Trophoblast cell (in vitro differentiated cells and primary cell): Measurements from ENCODE around the gene OR10P1.

Source experiments
- DNase-seq, 2 donors: peaks; one replicate each; pipeline ENCODE4 v3.0.0-alpha.2; 2016
- H2AFZ ChIP-seq: 2 replicates; pipeline ENCODE4 v1.6.1; 2013; ENCODE audit warnings: low read length, moderate library complexity, mild to moderate bottlenecking; ENCODE audit not compliant: insufficient read depth, poor library complexity
- H2AK5ac ChIP-seq: 2 replicates; pipeline ENCODE4 v1.6.1; 2013; ENCODE audit warnings: mild to moderate bottlenecking, low read length
- H2BK120ac ChIP-seq: 2 replicates; pipeline ENCODE4 v1.6.1; 2013; ENCODE audit warnings: low read length, mild to moderate bottlenecking, moderate library complexity; ENCODE audit not compliant: insufficient read depth, poor library complexity
- H2BK12ac ChIP-seq: 2 replicates; pipeline ENCODE4 v1.6.1; 2013; ENCODE audit warnings: mild to moderate bottlenecking, low read length, moderate library complexity
- H2BK5ac ChIP-seq: 2 replicates; pipeline ENCODE4 v1.6.1; 2013; ENCODE audit warnings: low read length, low read depth, moderate library complexity, mild to moderate bottlenecking; ENCODE audit not compliant: poor library complexity
- H3K14ac ChIP-seq: 2 replicates; pipeline ENCODE4 v1.6.1; 2013; ENCODE audit warnings: mild to moderate bottlenecking, low read length
- H3K18ac ChIP-seq: 2 replicates; pipeline ENCODE4 v1.6.1; 2013; ENCODE audit warnings: mild to moderate bottlenecking, low read length
- H3K23ac ChIP-seq: 2 replicates; pipeline ENCODE4 v1.6.1; 2013; ENCODE audit warnings: low read length
- H3K27ac ChIP-seq: 2 replicates; pipeline ENCODE4 v1.5.1; 2013; ENCODE audit warnings: low read depth, mild to moderate bottlenecking, inconsistent platforms, low read length, moderate library complexity
- H3K27me3 ChIP-seq: 2 replicates; pipeline ENCODE4 v1.6.1; 2013; ENCODE audit warnings: inconsistent platforms, mild to moderate bottlenecking, low read length, moderate library complexity; ENCODE audit not compliant: insufficient read depth
- H3K36me3 ChIP-seq, 2 experiments: 1 replicate in 1 of 2; 2 replicates in 1 of 2; pipeline ENCODE4 v1.6.1; 2013; ENCODE audit warnings: low read length in 2 of 2, mild to moderate bottlenecking in 2 of 2, moderate library complexity in 1 of 2; ENCODE audit not compliant: insufficient read depth in 2 of 2, control insufficient read depth in 1 of 2
- H3K4ac ChIP-seq: 2 replicates; pipeline ENCODE4 v1.6.1; 2013; ENCODE audit warnings: low read depth, mild to moderate bottlenecking, low read length, moderate library complexity
- H3K4me1 ChIP-seq, 2 experiments: 1 replicate in 1 of 2; 2 replicates in 1 of 2; pipeline ENCODE4 v1.6.1; 2013; ENCODE audit warnings: low read length in 2 of 2, mild to moderate bottlenecking in 2 of 2, moderate library complexity in 1 of 2; ENCODE audit not compliant: insufficient read depth in 2 of 2, control insufficient read depth in 1 of 2
- H3K4me2 ChIP-seq: 2 replicates; pipeline ENCODE4 v1.6.1; 2013; ENCODE audit warnings: inconsistent platforms, mild to moderate bottlenecking, low read length, moderate library complexity
- H3K4me3 ChIP-seq: 2 replicates; pipeline ENCODE4 v1.5.1; 2013; ENCODE audit warnings: mild to moderate bottlenecking, low read depth, low read length, inconsistent platforms
- H3K79me1 ChIP-seq: one replicate; pipeline ENCODE4 v1.6.1; 2013; ENCODE audit warnings: low read length
- H3K79me2 ChIP-seq: 2 replicates; pipeline ENCODE4 v1.6.1; 2013; ENCODE audit warnings: low read length, mild to moderate bottlenecking; ENCODE audit not compliant: control insufficient read depth, insufficient read depth, poor library complexity
- H3K9ac ChIP-seq: 2 replicates; pipeline ENCODE4 v1.6.1; 2013; ENCODE audit warnings: mild to moderate bottlenecking, low read length
- H3K9me3 ChIP-seq: 2 replicates; pipeline ENCODE4 v1.6.1; 2013; ENCODE audit warnings: low read depth, mild to moderate bottlenecking, control low read depth, inconsistent platforms, low read length; ENCODE audit not compliant: insufficient read depth
- H4K12ac ChIP-seq: 2 replicates; pipeline ENCODE4 v1.6.1; 2013; ENCODE audit warnings: low read depth, mild to moderate bottlenecking, low read length, moderate library complexity
- H4K8ac ChIP-seq: 2 replicates; pipeline ENCODE4 v1.6.1; 2013; ENCODE audit warnings: low read depth, mild to moderate bottlenecking, low read length, moderate library complexity
- H4K91ac ChIP-seq: one replicate; pipeline ENCODE4 v1.6.1; 2013; ENCODE audit warnings: low read depth, mild to moderate bottlenecking, low read length, moderate library complexity
- WGBS: extraction: QIAGEN DNeasy Blood & Tissue Kit; methylation state at CpG from one replicate; pipeline ENCODE4 v1.1.7; 2013; ENCODE audit warnings: missing lambda C conversion rate; ENCODE audit not compliant: insufficient read length, insufficient coverage; ENCODE audit errors: extremely low coverage; 5-methylcytosine and 5-hydroxymethylcytosine counted together

Gene OR10P1

DNA sequence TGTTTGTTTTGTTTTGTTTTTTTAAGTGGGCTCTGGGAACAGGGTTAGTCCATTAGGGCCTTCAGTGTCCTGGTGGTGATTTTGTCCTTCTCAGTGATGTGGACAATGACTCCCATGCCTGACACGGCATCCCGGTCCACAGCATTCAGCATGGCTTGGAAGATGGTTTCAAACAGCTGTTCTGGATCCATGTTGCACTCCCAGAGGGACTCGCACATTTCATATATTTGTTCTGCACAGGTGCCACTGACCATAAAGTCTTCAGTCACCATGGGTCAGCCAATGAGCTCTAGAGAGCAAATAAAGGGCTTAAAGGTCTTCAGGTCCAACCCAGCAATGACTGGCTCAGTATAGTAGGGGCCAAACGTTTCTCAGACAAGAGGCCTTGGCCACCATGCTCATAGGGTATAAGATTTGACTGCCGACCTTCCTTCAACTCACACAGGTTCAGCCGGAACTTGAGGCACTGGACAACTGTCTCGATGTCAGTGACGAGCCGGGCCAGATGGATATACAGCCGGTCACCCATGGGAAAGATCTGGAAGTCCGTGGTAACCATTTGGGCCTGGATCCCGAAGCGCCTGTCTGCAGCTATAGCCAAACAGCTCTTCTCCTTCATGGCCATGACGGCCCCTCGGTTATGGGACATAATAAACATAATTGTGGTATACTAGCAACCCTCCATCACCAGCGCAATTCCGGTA is 18.0 kb downstream of the OR10P1 start:
- Histone ChIP-seq H3K14ac (no peak overlapping the region), H3K9ac (no peak overlapping the region), H3K4ac (no peak overlapping the region), H3K79me2 (no peaks in the 10 kb centered on the region), H3K4me2 (no peak overlapping the region), H3K9me3 (no peaks in the 10 kb centered on the region), H4K91ac (no peak overlapping the region), H4K12ac (no peak overlapping the region), H3K79me1 (no peaks in the 10 kb centered on the region), H2BK5ac (no peak overlapping the region), H3K27ac (no peak overlapping the region), H3K18ac (no peak overlapping the region), H3K27me3 (no peaks in the 10 kb centered on the region), H2AFZ (no peak overlapping the region), H4K8ac (no peak overlapping the region), H3K4me1 (no peaks in the 10 kb centered on the region), H2BK12ac (no peak overlapping the region), H2BK120ac (no peak overlapping the region), H3K4me3 (no peak overlapping the region), H3K23ac (no peak overlapping the region), H3K36me3 (no peaks in the 10 kb centered on the region), H2AK5ac (no peak overlapping the region)
- DNase-seq: no peak
- WGBS: no CpG with 5 or more reads among the region's 17 CpGs

DNA sequence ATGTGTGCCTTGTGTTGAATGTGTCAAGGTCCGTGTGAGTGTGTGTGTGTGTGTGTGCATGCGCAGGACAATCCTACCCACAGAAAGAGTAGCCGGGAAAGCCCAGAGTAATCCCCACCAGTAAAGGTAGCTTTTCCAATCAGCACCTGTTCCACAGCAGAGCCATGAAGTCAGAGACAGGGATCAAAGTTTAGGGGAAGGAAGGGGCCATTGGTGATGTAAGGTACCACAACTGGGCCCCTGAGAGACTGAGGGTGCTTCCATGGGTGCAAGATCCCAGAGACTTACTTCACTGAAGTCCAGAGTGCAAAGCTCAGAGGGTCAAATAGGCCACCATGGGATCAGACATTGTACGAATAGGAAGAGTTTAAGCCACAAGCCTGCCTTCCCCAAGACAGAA is 20.5 kb downstream of the OR10P1 start:
- no peak overlapping the region for H4K8ac ChIP-seq
- H4K12ac ChIP-seq: no peak overlapping the region
- H2BK5ac ChIP-seq: no peak overlapping the region
- H2AK5ac ChIP-seq: no peak overlapping the region
- H2BK120ac ChIP-seq: no peak overlapping the region
- no peak overlapping the region for H3K4me3 ChIP-seq
- H3K18ac ChIP-seq: no peak overlapping the region
- H3K27ac ChIP-seq: no peak overlapping the region
- no peak overlapping the region for H3K4me2 ChIP-seq
- DNase-seq: no peak
- no CpG with 5 or more reads among the region's 4 CpGs for WGBS
- H3K9me3 ChIP-seq: no peaks in the 10 kb centered on the region
- H3K14ac ChIP-seq: no peak overlapping the region
- no peaks in the 10 kb centered on the region for H3K36me3 ChIP-seq
- H3K4me1 ChIP-seq: no peaks in the 10 kb centered on the region
- H3K27me3 ChIP-seq: no peaks in the 10 kb centered on the region
- H3K4ac ChIP-seq: no peak overlapping the region
- no peak overlapping the region for H2BK12ac ChIP-seq
- H3K79me2 ChIP-seq: no peaks in the 10 kb centered on the region
- H3K9ac ChIP-seq: no peak overlapping the region
- H2AFZ ChIP-seq: no peak overlapping the region
- no peaks in the 10 kb centered on the region for H3K79me1 ChIP-seq
- no peak overlapping the region for H3K23ac ChIP-seq
- no peak overlapping the region for H4K91ac ChIP-seq

GRCh38 chr12:55658212-55658611 is 21.5 kb downstream of the OR10P1 start:
- H4K8ac ChIP-seq: no peak overlapping the region
- H3K9me3 ChIP-seq: no peaks in the 10 kb centered on the region
- no peak overlapping the region for H3K4me3 ChIP-seq
- no CpG with 5 or more reads among the region's 6 CpGs for WGBS
- H3K14ac ChIP-seq: no peak overlapping the region
- no peak overlapping the region for H2BK12ac ChIP-seq
- no peak overlapping the region for H3K4ac ChIP-seq
- H2AK5ac ChIP-seq: no peak overlapping the region
- H2BK5ac ChIP-seq: no peak overlapping the region
- H4K91ac ChIP-seq: no peak overlapping the region
- H2AFZ ChIP-seq: no peak overlapping the region
- H3K18ac ChIP-seq: no peak overlapping the region
- no peak for DNase-seq
- H2BK120ac ChIP-seq: no peak overlapping the region
- no peaks in the 10 kb centered on the region for H3K79me2 ChIP-seq
- H3K4me2 ChIP-seq: no peak overlapping the region
- H3K9ac ChIP-seq: no peak overlapping the region
- H3K27ac ChIP-seq: no peak overlapping the region
- H3K4me1 ChIP-seq: no peaks in the 10 kb centered on the region
- H3K27me3 ChIP-seq: no peaks in the 10 kb centered on the region
- no peaks in the 10 kb centered on the region for H3K36me3 ChIP-seq
- H3K23ac ChIP-seq: no peak overlapping the region
- H4K12ac ChIP-seq: no peak overlapping the region
- no peaks in the 10 kb centered on the region for H3K79me1 ChIP-seq

DNA sequence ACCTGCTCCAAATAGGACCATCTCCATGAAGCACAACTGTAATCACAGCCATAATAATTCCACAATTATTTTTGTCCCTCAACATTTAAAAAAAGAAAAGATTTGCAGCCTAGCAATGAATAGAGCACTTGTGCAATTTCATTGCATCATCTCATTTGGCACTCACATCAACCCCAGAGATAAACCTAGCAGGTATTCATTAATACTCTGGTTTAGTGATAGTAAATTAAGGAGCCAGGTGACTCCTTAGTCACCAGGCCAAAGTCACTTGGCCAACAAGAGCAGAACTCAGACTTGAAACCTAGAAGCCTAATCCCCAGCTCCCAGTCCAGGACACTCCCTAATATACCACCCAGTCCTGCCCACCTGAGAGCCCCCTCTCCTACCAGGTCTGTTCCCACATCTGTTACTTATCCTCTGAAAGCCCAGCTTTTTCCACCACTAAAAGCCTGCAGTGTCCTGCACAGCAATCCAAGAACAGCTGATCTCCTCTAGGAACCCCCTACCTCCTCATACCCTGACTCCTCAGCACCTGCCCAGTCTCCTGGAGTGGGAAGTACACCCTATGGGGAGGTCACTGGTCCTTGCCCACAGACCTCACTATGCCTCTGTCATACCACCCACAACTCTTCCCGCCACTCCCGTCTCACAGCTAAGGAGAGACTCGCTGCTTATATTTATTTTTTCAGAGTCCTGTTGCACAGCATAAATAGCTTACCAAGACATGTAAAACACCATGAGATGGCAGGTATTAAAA is 22.1 kb downstream of the OR10P1 start:
- Histone ChIP-seq H2BK12ac (no peak overlapping the region), H3K4ac (no peak overlapping the region), H3K18ac (no peak overlapping the region), H3K23ac (no peak overlapping the region), H4K12ac (no peak overlapping the region), H3K4me3 (no peak overlapping the region), H3K36me3 (no peaks in the 10 kb centered on the region), H3K27me3 (no peaks in the 10 kb centered on the region), H3K4me2 (no peak overlapping the region), H2AFZ (no peak overlapping the region), H3K9me3 (no peaks in the 10 kb centered on the region), H3K4me1 (no peaks in the 10 kb centered on the region), H3K79me2 (no peaks in the 10 kb centered on the region), H3K27ac (no peak overlapping the region), H3K79me1 (no peaks in the 10 kb centered on the region), H4K91ac (no peak overlapping the region), H4K8ac (no peak overlapping the region), H3K9ac (no peak overlapping the region), H2BK120ac (no peak overlapping the region), H3K14ac (no peak overlapping the region), H2AK5ac (no peak overlapping the region), H2BK5ac (no peak overlapping the region)
- WGBS: no CpG with 5 or more reads among the region's 3 CpGs
- no peak for DNase-seq
